EH (cell line): ENCODE results near the gene MEIS2.

Source experiments
- DNase-seq: peaks from one replicate; pipeline ENCODE4 v3.0.0-alpha.2; 2015; ENCODE audit warnings: low read depth

Gene MEIS2

GRCh38 chr15:37077623-37078351, 22.6 kb downstream of the MEIS2 start:
- DNase-seq = no peak

GRCh38 chr15:37076543-37076942, 23.8 kb downstream of the MEIS2 start:
- DNase-seq = peak; percentile 64

- no peak for DNase-seq
These were observed 24.6 kb downstream of the MEIS2 start for GRCh38 chr15:37075777-37076176.

GRCh38 chr15:37072181-37072580, 28.2 kb downstream of the MEIS2 start:
- peak; percentile 54 for DNase-seq

DNA sequence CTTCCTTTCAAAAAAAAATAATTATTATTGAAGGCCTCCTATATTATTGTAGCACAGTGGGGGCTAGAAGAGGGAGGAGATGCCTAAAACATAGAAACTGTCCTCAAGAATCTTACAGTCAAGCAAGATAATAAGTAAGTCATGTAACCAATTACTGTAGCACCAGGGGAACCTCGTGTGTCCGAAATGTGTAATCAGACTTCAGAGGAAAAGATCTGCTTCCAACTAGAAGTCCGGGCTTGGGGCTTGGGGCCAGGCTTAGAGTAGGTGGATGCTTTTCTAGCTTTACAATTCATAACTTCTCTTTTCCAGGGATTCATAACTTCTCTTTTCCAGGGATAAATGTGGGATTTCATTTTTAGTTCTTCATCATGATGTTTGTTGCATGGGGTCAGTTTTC, 29.2 kb downstream of the MEIS2 start:
- DNase-seq = no peak

GRCh38 chr15:37070686-37071085, 29.7 kb downstream of the MEIS2 start:
- DNase-seq = no peak

DNA sequence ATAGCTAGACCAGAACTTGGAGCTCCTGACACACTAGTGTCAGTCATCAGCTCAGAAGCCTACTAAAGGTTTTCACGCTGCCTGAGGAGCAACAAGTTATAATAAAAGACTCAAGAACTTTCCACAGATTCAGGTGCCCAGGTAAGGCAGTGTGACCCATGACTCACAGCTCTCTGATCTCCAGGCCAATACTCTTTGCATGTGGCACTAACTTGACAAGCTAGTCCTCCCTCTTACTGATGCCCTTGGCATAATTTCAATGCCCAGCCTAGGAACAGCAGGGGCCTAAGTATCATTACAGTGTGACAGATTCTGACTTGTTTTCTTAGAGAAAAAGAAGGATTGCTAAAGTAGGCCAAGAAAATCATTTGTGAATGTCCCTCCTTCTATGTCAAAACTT, 38.4 kb downstream of the MEIS2 start:
- no peak for DNase-seq

DNA sequence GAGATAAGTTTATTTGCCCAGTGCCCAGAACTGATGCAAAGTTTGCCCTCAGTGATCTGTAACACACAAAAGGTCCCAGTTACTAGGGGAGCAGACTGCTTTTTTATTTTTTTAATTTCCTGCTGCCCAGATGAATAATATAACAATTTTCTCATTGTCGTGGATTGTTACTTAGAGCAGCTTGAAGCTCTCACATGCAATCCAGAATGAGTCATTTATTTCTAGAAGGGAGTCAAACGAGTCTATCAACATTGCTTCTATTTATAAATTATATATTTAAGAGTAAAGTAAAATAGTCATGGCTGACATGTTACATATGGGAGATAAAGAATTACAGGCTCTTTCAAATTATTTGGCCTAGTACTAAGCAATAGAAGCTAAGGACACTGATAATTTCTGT, 41.3 kb downstream of the MEIS2 start:
- DNase-seq = peak; percentile 88

- DNase-seq = peak; percentile 12
These were observed 41.9 kb downstream of the MEIS2 start for GRCh38 chr15:37058316-37058985.

- DNase-seq = no peak
These were observed 42.5 kb downstream of the MEIS2 start for GRCh38 chr15:37057831-37058230.

GRCh38 chr15:37057256-37057655, 43.1 kb downstream of the MEIS2 start:
- no peak for DNase-seq

DNA sequence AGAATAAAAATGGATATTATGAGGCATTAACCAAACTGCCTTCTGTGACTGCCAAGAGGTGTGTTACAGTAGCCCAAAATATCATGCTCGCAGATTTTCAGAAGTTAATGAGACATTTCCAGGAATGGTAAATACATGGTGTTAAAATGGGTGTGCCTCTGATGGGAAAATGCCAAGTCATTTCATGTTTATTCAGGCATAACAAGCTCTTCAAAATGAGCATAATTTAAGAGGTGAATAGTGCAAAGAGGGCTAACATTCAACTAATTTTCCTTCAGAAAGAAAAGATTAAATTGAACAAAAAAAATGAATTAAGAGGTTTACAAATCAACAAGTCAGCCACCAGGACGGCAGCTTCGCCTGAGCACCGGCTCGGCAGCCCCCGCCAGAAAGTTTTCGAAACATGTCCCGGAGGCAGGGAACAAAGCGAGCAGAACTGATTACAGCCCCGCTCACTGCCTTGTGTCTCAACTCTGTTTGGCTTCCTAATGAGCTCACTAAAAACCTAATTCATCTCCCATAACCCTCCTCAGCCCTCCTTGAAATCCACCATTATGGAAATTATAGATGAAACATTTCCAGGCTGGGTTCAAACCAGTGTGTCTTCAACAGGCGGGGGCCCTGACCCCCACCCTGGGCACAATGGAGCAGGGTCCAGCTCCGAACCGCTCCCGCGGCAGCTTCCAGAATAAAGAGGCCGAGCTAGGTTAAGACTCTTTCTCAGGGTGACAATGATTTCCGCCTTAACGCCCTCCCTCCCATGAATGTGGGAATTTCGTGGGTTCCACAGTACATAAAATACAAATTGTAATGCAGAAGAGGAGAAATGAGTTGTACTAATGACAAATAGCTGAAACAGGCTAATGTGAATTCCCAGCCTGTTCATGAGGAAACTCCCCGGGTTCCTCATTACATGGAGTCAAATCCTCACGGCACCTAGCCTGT, 43.9 kb downstream of the MEIS2 start:
- no peak for DNase-seq

GRCh38 chr15:37055481-37055880, 44.9 kb downstream of the MEIS2 start:
- no peak for DNase-seq

GRCh38 chr15:37054336-37054735, 46.0 kb downstream of the MEIS2 start:
- no peak for DNase-seq

DNA sequence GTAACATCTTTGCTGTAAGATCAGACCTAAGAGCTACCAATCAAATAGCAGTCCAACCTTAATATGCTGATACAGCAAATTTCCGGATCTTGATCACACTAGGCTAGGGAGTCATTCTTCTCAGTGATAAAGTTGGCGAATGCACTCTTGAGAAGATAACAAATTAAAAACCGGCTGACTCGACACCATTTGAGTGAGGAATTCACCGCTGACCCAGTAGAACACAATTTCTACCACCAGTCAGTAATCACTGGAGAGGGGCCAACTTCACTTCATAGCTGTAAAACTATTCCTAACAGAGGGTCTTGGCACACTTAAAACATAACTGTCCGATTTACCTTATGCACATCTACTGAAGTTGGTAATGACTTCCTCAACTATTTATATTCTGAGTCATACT, 47.2 kb downstream of the MEIS2 start:
- no peak for DNase-seq

GRCh38 chr15:37050345-37050744, 50.0 kb downstream of the MEIS2 start:
- DNase-seq = no peak

DNA sequence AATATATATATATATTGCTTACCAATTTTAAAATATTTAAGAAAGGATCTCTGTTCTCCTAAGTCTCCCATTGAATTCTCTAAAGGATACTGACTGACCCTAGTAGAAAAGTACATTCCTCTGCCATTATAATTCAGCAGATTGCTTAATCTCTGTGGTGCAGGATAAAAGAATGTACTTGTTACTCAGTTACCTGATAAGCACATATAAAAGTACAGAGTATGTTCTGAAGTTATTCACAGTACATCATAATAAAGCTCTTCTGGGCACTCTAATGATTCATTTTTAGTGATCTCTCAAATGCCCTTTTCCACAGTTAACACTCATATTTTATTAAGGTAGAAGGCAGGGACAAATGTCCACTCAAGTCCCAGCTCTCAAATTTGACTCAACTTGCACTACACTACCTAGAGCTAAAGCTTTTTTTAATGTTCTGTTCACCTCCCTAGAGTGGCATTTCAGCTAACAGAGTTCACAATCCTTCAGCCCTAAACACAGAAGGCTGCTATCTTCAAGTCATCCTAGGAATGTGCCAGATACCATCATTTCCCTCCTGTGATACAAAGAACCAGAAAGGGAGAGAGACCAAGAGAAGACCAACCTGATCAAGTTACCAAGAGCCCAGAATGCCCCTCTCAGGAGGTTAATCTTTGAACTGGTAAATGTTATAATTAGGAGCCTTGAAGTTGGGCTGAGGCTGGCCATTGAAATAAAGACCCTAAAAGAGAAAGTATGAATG, 53.3 kb downstream of the MEIS2 start:
- peak; percentile 59 for DNase-seq

GRCh38 chr15:37045859-37046740, 54.2 kb downstream of the MEIS2 start:
- no peak for DNase-seq

GRCh38 chr15:37044915-37045648, 55.3 kb downstream of the MEIS2 start:
- DNase-seq = no peak

GRCh38 chr15:37041836-37042235, 58.5 kb downstream of the MEIS2 start:
- no peak for DNase-seq
